ENCODE measurements around the gene LRRC8C.

DNA sequence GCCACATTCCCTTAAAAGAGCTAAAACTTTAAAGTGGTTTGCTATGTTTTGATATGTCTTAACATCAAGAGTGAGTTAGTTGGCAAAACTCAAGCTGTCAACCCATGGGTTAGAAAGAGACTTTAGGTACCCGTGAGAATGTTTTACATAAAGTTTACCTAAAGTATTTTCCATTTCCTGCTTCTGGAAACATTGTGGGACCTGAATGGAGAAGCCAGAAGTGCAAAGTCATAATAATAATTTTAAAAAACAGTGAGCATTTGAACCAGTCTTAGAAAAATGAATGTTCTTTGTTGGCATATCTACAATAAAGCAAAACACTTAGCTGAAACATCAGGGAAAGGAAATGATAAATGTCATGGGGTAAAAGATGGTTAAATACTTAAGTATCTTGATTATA, 34.8 kb downstream of the LRRC8C start:
- TF ChIP-seq, protein P1, sequence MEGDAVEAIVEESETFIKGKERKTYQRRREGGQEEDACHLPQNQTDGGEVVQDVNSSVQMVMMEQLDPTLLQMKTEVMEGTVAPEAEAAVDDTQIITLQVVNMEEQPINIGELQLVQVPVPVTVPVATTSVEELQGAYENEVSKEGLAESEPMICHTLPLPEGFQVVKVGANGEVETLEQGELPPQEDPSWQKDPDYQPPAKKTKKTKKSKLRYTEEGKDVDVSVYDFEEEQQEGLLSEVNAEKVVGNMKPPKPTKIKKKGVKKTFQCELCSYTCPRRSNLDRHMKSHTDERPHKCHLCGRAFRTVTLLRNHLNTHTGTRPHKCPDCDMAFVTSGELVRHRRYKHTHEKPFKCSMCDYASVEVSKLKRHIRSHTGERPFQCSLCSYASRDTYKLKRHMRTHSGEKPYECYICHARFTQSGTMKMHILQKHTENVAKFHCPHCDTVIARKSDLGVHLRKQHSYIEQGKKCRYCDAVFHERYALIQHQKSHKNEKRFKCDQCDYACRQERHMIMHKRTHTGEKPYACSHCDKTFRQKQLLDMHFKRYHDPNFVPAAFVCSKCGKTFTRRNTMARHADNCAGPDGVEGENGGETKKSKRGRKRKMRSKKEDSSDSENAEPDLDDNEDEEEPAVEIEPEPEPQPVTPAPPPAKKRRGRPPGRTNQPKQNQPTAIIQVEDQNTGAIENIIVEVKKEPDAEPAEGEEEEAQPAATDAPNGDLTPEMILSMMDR (conservative IDR thresholded peaks at IDR 0.05 in 1 of 2, IDR thresholded peaks at IDR 0.05 in 1 of 2; ENCODE audit: extremely low read depth in 1 of 2, insufficient read depth in 1 of 2, low read depth in 1 of 2, low read length in 2 of 2): no peak
- TF ChIP-seq EZH2 (IDR thresholded peaks at IDR 0.05; ENCODE audit: borderline replicate concordance, low read length): no peak
